GM08714 (cell line): ENCODE measurements around the gene KLHL35.

Experiments
- H3K4me3 ChIP-seq: fragments of 200-500 bp; sonication (Bioruptor generic); 2 replicates; pipeline ENCODE4 v1.5.1; 2014; ENCODE audit warnings: mild to moderate bottlenecking, low read length, inconsistent platforms
- ZNF274 ChIP-seq: IDR thresholded peaks from 2 replicates; pipeline ENCODE4 v1.6.1; 2012; ENCODE audit warnings: mild to moderate bottlenecking, low read depth, low read length

Gene KLHL35

GRCh38 chr11:75474240-75474639, 41.2 kb upstream of the KLHL35 start:
- no peak for TF ChIP-seq ZNF274
- H3K4me3 ChIP-seq = no peak overlapping the region

GRCh38 chr11:75473684-75474083, 40.7 kb upstream of the KLHL35 start:
- no peak for TF ChIP-seq ZNF274
- no peak overlapping the region for H3K4me3 ChIP-seq

GRCh38 chr11:75472081-75472732, 39.2 kb upstream of the KLHL35 start:
- H3K4me3 ChIP-seq = no peak overlapping the region
- TF ChIP-seq ZNF274 = no peak

- H3K4me3 ChIP-seq = no peak overlapping the region
- no peak for TF ChIP-seq ZNF274
Observed at GRCh38 chr11:75471176-75471973, 38.4 kb upstream of the KLHL35 start.

GRCh38 chr11:75470476-75471080, 37.6 kb upstream of the KLHL35 start:
- no peak overlapping the region for H3K4me3 ChIP-seq
- no peak for TF ChIP-seq ZNF274

GRCh38 chr11:75469785-75470405, 36.9 kb upstream of the KLHL35 start:
- no peak for TF ChIP-seq ZNF274
- no peak overlapping the region for H3K4me3 ChIP-seq

- H3K4me3 ChIP-seq = no peak overlapping the region
- TF ChIP-seq ZNF274 = no peak
Observed at GRCh38 chr11:75468534-75469340, 35.7 kb upstream of the KLHL35 start.

GRCh38 chr11:75467881-75468280, 34.9 kb upstream of the KLHL35 start:
- TF ChIP-seq ZNF274 = no peak
- H3K4me3 ChIP-seq = no peak overlapping the region

GRCh38 chr11:75467311-75467710, 34.3 kb upstream of the KLHL35 start:
- TF ChIP-seq ZNF274 = no peak
- H3K4me3 ChIP-seq = no peak overlapping the region

GRCh38 chr11:75465701-75466531, 32.9 kb upstream of the KLHL35 start:
- TF ChIP-seq ZNF274 = no peak
- no peak overlapping the region for H3K4me3 ChIP-seq

- no peak for TF ChIP-seq ZNF274
- no peak overlapping the region for H3K4me3 ChIP-seq
Observed at GRCh38 chr11:75463106-75463774, 30.2 kb upstream of the KLHL35 start.

GRCh38 chr11:75462117-75462653, 29.2 kb upstream of the KLHL35 start:
- no peak overlapping the region for H3K4me3 ChIP-seq
- no peak for TF ChIP-seq ZNF274
